NCI-H1092 (cell line): ENCODE data around the gene CFAP43.

ENCODE experiments used
- DNase-seq: peaks from one replicate; lab custom pipeline; 2025; lab: John Stamatoyannopoulos, UW

The CFAP43 gene, protein sequence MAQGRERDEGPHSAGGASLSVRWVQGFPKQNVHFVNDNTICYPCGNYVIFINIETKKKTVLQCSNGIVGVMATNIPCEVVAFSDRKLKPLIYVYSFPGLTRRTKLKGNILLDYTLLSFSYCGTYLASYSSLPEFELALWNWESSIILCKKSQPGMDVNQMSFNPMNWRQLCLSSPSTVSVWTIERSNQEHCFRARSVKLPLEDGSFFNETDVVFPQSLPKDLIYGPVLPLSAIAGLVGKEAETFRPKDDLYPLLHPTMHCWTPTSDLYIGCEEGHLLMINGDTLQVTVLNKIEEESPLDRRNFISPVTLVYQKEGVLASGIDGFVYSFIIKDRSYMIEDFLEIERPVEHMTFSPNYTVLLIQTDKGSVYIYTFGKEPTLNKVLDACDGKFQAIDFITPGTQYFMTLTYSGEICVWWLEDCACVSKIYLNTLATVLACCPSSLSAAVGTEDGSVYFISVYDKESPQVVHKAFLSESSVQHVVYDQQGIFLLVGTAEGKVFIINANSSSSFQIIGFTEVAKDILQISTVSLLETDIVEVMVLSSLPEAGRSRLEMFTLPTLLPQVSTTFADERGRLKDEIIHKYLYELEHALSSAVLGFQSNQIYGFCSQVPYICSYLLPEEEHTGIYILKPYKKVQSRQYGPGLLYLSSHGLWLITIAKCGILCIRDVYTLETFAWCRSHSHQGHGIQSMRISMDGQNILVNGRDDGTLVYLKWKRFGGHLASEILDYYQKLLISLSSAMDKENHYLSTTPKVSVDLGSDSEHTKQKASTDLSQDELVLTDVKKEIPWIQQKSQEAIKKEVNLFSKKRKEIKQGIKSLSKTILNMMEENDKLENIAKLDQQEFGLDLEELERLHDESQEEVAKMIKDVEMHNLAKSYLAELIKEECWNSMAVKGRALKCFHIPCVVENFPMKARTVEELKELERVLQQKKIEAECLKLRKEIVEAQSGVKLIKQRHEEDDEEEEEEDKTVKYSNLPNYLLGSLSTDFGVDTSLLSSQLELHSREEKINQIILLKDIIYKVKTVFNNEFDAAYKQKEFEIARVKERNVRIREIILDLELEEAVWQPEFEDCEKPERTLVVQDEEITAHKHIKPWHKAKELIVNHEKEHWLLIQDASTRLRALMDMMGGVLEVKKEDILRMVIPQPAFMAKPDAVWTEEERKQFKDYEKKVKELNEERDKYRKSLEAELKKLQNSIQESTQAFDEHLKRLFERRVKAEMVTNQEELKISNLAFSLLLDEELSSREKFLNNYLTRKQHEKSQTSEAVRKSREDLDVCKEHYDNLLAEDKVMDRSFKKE (N-terminal part only)

DNA sequence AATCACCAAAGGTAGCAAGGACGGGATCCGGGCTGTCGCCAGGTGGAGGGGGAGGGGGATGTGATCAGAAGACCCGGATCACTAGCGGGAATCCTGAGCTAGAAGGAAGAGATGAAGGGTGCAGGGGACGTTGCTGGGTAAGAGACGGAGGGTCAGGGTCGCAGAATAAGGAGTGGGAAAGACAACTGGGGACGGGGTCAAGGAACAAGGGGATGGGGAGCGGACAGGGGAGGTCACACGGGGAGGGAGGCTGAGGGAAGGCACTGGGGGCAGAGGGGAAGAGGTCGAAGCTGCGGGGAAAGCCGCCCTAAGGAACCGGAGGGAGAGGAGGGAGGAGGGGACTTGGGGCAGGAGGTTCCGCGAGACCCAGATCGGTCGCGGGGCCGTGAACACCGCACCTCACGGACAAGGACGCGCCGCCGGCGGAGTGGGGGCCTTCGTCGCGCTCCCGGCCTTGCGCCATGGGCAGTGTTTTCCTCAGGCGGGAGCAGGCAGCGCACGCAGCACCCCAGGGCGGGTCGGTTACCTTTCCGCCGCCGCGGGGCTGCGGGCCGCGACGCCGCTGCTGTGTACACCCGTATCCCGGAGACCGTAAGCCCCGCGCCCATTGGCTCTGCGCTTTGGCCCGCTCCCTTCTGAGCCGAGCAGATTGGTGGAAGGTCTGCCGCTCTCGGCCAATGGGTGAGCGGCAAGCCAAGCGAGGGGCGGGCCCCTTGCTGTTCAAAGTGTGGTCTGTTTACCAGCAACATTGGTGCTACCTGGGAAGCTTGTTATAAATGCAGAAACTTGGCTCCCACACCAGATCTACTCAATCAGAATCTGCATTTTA lies at the start of gene CFAP43:
TSS of gene CFAP43 (minus strand) at position 581 of the 829 bp plus-strand sequence. CDS start at position 463, 118 bp downstream.
- peak; percentile 86 for DNase-seq

DNA sequence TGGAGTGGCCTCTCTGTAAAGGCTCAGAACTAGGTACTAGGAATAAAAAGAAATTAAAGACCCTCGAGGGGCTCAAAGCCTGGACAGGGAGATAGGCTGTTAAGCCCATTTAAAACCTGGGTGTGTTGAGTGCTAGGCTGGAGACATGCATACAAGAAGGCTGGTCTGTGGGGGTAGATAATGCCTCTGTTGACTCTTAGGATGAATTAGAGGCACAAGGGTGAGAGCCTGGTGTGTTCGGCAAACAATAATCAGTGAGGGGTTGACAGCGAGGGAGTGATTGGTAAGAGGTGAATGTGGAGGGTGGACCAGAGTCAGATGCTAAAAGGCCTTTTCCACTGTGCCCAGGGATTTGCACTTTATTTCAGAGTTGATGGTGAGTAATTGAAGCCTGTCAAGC lies 49.5 kb upstream of the CFAP43 start:
- DNase-seq: no peak

DNA sequence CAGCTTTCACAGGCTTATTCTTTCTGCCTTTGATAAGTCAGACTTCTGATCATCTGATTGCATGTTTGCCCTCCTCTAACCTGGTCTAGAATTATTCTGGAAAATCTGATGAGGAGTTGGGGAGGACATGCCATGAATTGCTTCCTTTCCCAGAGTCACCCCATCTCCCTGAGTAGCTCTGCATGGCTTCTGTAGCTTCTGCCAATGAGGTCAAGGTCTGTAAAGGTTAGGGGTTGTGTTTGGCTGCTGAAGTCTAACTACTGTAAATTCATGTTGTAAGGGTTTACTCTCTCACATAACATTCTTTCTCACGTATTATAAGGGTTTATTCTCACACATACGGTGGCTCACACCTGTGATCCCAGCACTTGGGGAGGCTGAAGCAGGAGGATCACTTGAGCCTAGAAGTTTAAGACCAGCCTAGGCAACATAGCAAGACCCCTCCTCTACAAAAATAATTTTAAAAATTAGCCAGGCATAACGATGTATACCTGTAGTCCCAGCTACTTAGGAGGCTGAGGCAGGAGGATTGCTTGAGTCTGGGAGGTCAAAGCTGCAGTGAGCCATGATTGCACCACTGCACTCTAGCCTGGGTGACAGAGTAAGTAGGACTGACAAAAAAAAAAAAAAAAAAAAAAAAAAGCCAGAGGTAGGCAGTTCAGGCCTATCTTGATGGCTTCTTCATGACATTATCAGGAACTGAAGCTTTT lies 47.5 kb upstream of the CFAP43 start:
- DNase-seq: no peak

DNA sequence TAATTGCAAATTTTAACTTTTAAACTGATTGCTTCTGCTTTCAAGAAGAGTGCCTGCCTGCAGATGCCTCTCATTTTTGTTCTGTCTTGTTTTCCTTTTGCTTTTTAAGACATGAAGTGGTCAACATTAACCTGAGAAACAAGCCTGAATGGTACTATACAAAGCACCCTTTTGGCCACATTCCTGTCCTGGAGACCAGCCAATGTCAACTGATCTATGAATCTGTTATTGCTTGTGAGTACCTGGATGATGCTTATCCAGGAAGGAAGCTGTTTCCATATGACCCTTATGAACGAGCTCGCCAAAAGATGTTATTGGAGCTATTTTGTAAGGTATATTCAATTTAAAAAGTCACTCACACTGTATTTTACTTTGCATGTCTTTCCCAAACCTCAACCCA lies 45.6 kb upstream of the CFAP43 start:
- peak; percentile 73 for DNase-seq

DNA sequence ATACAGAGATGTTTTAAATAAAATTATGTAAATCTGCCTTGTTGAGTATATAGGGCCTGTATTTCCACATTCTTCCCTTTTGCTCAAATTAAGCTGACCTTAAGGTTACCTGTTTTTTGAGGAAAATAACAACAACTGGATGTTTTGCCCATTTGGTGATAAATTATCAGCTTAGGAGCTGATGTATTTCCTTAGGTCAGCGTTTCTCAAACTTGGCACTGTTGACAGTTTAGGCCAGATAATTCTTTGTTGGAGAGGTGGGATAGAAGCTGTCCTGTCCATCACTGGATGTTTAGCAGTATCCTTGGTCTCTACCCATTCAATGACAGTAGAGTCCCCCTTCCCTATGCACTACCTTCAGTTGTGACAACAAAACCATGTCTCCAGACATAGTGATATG lies 44.0 kb upstream of the CFAP43 start:
- no peak for DNase-seq

DNA sequence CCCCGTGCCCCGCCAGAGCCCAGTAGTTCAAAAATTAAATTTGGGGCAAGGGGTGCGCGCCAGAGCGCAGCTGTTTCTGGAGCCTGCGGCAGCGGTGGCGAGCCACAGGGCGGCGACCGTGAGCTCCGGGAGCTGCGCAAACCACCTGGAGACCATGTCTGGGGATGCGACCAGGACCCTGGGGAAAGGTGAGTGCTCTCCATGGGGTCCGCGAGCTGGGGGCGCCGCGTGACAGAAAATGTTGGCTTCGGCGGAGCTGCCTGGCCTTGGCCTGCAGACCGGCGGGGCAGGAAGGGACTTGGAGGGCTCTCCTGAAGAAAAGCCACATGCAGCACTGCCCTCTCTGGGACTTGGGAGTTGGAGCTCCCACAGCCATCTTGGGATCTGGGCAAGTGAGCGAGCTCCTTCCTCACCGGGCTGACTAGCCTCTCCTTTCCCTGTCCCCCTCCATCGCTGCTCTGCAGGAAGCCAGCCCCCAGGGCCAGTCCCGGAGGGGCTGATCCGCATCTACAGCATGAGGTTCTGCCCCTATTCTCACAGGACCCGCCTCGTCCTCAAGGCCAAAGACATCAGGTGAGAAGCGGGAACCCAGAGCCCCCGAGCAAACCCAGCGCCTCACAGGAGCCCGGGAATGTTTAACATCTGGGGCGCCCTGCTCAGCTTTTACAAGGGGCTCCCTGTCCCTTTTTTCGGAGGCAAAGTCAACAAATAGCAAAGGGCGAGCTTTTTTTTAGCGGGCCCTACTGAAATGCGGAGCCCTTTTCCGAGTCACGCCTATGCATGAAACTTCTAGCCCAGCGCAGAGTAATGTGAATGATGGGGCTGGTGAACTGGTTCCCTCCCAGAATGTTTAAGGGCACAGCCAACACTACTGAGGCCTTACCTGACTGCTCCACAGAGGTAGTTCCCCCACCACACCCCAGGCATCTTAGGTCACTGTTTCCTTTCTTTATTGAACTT lies 42.9 kb upstream of the CFAP43 start:
- no peak for DNase-seq

DNA sequence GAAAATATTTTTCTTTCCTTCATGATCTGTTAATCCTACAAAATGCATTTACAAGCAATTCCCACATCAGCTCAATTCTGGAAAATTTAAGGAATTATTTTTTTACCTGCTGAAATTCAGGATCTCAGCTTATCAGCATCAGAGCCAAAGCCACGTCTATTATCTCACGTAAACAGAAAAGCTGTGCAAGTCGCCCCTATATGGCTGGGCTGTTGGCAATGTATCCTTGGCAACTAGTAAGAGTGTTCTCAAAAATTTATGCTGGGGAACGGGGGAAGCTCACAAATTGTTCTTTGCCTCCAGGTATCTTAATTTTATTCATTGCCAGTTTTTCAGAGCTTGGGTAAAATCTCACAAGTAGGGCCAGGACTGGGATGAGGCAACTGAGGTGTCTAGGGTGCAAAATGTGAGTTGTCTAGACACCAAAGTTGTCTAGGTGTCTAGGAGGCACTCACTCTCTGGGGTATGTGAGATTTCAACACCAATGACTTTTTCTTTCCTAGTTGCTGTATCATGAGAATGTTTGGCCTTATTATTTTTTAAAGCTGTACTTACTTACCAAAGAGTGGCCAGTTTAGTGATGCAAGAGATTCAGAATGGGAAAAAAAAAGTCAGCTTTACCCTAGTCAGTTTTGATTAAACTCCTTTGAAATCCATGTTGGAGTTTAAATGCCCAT lies 41.9 kb upstream of the CFAP43 start:
- DNase-seq: no peak

DNA sequence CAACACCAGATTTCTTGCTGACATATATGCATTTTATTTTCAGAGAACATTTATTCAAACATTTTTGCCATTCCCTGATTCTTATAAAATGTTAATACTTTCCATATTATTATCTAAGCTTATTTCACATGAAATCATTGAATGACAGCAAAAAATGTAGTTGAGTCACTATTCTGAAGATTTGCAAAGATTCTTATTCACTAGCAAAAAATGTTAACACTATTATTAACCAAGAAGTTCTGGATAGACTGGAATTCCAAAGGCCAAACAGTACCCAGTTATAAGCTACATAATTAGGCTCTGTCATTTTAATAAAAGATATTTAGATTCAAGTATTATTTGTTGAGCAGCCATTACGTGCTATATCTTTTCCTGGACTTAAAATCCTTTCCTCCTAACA lies 41.1 kb upstream of the CFAP43 start:
- no peak for DNase-seq

DNA sequence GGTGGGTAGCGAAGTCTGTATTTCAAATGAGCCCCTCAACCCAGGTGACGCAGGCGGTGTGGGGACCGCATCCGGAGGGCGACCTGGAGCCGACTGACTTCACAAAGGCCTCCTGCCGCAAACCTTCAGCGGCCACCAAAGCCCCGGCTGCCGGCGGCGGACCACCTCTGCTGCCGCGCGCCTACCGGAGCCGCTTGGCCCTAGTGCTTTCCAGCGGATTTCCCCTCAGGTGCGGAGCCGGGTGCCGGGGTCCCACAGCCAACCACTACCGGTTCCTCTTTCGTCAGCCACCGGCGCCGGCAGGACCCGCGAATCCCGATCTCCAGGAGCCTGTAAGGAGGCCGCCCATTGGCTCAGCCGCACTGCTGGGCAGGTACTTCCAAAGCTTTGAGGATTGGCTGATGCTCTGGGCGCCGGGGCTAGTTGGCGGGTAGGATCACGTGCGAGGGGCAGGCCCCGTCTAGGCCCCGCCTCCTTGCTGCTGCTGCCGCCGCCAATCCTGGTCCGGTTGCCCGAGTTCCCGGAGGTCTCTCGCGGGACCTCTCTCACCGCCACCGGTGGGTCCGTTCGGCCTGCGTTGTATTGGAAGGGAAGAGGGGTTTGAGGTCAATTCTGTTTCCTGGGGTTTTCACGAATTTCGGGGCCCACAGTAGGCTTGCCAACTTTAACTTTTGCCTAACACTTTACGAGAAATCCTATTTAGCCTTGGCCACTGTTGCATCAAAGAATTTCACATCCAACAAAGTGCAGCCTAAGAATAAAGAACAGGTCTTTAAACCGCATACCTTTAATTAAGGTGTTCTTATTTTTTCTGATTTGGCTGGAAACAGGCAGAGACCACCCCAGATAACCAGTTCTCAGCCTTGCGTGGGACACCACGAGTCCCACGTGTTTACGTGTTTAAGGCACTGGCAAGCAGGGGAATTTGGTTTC lies 36.8 kb upstream of the CFAP43 start, which contains the start of gene GSTO2:
TSS of gene GSTO2 (plus strand) at position 472 of the 933 bp plus-strand sequence. CDS start 5,732 bp downstream, outside the sequence.
- DNase-seq: peak; percentile 95

DNA sequence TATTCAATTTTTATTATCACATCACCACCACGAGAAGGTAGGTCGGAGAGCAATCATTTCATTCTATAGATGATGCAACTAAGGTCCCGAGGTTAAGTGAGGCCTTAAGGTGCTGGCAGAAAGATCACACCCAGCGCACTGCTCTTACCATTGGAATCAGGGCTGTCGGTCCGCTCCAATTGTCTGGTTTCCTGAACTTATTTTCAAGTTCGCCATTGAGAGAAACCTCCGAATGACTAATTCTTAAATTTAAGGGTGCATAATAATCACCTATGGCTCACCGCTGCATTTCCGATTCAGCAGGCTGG lies 36.2 kb upstream of the CFAP43 start:
- no peak for DNase-seq

DNA sequence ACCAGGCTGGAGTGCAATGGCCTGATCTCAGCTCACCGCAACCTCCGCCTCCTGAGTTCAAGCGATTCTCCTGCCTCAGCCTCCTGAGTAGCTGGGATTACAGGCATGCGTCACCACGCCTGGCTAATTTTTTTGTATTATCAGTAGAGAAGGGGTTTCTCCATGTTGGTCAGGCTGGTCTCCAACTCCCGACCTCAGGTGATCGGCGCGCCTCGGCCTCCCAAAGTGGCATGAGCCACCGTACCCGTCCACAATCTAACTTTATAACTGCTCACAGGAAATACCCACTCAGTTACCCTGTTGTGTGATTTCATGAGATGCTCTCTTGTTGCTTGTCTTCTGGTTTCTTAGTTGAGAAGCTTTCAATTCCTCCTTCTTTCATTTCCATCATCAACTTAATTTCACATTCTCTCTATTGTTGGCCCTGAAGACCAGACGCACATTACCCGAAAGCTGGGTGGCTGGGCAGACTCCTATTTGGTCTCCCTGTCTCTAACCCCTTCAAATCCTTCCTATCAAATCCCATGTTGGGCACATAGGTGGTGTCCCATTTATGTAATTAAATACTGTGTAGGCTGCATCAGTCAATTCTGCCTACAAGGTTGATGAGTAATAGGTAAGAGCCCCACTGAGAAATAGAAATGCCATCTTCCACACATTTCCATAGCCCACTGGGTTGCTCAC lies 35.7 kb upstream of the CFAP43 start:
- DNase-seq: no peak

DNA sequence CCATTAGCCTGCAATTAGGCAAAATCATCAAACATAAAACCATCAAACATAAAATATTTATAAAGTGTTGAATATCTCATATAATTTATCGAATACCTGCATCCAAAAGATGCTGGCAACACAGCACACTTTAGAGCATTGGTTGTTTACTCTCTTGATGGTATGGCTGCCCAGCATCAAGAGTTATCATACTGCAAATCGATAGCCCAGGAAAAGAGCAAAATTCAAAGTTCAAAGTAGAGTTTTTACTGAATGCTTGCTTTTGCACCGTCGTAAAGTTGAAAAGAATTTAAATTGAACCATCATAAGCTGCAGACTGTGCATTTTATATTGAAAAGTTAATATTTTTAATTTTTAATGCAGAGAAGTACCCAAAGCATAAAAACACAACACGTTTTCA lies 32.6 kb upstream of the CFAP43 start:
- no peak for DNase-seq

DNA sequence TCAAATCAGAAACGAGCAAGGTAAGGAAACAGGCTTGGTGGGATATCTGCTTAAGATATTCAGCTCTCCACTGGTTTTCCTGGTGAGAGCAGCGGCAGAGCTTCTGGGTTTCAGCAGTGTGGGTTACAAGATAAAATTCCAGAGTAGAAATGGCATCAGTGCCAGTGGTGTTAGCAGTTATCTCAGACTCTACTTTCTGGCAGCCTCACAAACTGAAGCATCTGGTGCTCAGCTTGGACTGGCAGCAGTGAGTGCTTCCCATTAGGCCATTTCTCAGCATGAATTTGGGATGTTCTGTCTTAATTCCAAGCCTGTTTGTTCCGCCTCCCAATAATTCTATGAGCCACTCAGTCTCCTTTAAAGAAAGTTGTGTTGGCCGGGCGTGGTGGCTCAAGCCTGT lies 29.9 kb upstream of the CFAP43 start:
- no peak for DNase-seq

DNA sequence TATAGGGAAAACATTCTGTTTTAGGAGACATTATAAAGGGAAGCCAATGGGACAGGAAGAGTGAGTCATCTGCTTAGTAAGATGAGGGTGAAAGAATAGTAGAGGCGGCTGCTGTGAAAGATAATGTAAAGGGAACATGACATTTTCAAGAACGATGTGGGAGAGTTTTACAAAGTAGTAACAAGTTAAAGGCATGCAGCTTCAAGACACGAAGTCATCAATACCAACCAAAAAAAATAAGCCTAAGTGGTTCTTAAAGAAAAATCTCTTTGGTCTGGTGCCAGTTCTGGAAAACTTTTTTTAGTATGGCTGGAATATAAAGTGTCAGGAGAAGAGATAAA lies 28.6 kb upstream of the CFAP43 start:
- DNase-seq: no peak

DNA sequence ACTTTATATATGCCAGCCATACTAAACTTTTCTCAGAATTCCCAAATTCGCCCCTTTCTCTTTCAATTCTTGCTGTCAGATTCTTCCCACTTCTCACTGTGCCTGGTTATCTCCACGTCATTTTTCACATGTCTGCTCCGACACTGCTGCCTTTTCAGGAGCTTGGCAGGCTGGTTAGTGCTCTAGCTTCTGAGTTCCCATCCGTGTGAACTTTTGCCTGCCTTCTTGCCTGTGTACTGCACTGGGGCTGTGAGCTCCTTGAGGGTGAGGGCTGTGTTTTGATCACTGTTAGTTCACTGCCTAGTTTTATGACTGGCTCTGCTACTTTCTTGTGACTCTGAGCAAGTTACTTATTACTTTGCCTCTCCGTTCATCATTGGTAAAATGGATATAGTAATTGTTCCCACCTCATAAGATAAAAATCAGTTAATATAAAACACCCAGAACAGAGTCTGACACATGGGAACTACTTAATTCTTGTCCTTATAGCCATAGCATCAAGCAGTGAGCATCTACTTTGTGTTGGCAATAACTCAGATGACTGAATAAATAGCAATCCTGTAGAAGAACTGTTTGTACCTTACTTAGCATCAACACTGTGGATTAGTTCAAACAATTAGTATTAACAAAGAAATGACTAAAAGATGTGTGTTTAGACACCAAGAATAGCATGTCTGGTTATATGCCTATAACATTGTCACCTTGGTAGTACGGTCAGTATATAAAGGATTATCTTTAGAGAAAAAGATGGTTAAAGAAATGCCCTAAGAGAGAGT lies 28.0 kb upstream of the CFAP43 start:
- DNase-seq: no peak

DNA sequence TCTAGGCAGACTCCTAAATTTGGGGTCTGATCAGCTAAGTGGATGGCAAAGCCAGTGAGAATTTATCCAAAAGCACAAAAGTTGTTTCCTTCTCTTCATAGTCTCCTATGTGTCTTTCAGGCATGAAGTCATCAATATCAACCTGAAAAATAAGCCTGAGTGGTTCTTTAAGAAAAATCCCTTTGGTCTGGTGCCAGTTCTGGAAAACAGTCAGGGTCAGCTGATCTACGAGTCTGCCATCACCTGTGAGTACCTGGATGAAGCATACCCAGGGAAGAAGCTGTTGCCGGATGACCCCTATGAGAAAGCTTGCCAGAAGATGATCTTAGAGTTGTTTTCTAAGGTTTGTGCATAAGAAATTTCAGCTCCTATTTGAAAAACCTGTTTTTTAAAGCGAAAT lies 27.3 kb upstream of the CFAP43 start:
- no peak for DNase-seq

DNA sequence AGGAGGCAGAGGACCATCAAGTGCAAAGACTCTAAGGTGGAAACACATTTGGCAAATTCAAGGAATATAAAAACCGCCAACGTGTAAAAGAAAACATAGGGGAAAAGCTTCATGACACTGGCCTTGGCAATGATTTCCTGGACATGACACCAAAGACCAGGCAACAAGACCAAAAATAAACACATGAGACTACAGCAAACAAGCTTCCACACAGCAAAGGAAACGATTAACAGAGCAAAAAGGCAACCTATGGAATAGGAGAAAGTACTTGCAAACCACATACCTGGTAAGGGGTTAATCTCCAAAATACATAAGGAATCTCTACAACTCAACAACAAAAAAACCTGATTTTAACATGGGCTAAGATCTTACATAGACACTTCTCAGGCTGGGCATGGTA lies 26.0 kb upstream of the CFAP43 start:
- DNase-seq: no peak
